Breast epithelium (tissue), 4 donors: ENCODE results near the gene CNTNAP2. TPM values are rescaled to one million over a fixed set of nuclear protein-coding genes. Genes with fewer than 3 reads are reported as not detected.

Experiments
- DNase-seq, 2 donors: peaks; one replicate each; pipeline ENCODE4 v3.0.0-alpha.2; 2019; ENCODE audit warnings: low spot score in 2 of 2
- H3K27ac ChIP-seq, 2 donors: fragments of 200-600 bp; sonication (generic) in 1 of 2; one replicate each; pipeline ENCODE4 v1.5.1; 2016 to 2019; ENCODE audit warnings: mild to moderate bottlenecking in 1 of 2
- H3K27me3 ChIP-seq, 2 donors: fragments of 200-600 bp; sonication (generic) in 1 of 2; one replicate each; pipeline versions ENCODE4 v1.5.1 to v1.6.0; 2017 to 2019; ENCODE audit warnings: control low read depth in 1 of 2, mild to moderate bottlenecking in 1 of 2
- H3K36me3 ChIP-seq: fragments of 200-600 bp; one replicate; pipeline ENCODE4 v1.5.1; 2019
- H3K4me1 ChIP-seq, 2 donors: fragments of 200-600 bp; sonication (generic); one replicate each; pipeline ENCODE4 v1.5.1; 2016 to 2019; ENCODE audit warnings: control low read depth in 1 of 2
- H3K4me3 ChIP-seq, 3 donors: fragments of 200-600 bp; sonication (generic); 1 replicate in 2 of 3; 2 replicates in 1 of 3; pipeline ENCODE4 v1.5.1; 2016 to 2019; ENCODE audit warnings: mild to moderate bottlenecking in 3 of 3, moderate library complexity in 2 of 3
- H3K9me3 ChIP-seq, 2 donors: fragments of 200-600 bp; sonication (generic) in 1 of 2; one replicate each; pipeline ENCODE4 v1.5.1; 2016 to 2019; ENCODE audit warnings: control low read depth in 1 of 2
- POLR2A ChIP-seq: fragments of 450-650 bp; IDR thresholded peaks from one replicate; pipeline ENCODE4 v1.6.1; 2016; ENCODE audit warnings: antibody characterized with exemption, mild to moderate bottlenecking, moderate library complexity
- POLR2AphosphoS5 ChIP-seq, 3 donors: sonication (generic); formaldehyde crosslinking; IDR thresholded peaks; one replicate each; pipeline ENCODE4 v1.6.1; 2017; ENCODE audit warnings: antibody characterized with exemption in 3 of 3
- intact Hi-C: fragments of 100-400 bp; cut with DNase I; formaldehyde crosslinking; loops from one replicate; pipeline ENCODE4 v1.15.1; 2023; ENCODE audit warnings: low total_unique reads
- total RNA-seq, 3 donors: library from RNA; depleted of rRNA; stranded (reverse); fragments of >200 nt; gene quantifications; one replicate each; pipeline ENCODE4 v1.1.0, GENCODE V29; 2016
- TF ChIP-seq, protein P1 (sequence below), 3 donors: fragments of 450-650 bp; IDR thresholded peaks; one replicate each; pipeline ENCODE4 v1.5.1; 2016 to 2017; ENCODE audit warnings: antibody characterized with exemption in 3 of 3, mild to moderate bottlenecking in 3 of 3, moderate library complexity in 3 of 3

The CNTNAP2 gene
- total RNA-seq, 3 donors from 2014 or later = 0.29 to 0.66 TPM; not detected in 1

- H3K36me3 ChIP-seq = no peaks in the 10 kb centered on the region
- TF ChIP-seq POLR2AphosphoS5 (IDR thresholded peaks at IDR 0.05) (no peak), POLR2A (no peak)
- TF ChIP-seq, protein P1, sequence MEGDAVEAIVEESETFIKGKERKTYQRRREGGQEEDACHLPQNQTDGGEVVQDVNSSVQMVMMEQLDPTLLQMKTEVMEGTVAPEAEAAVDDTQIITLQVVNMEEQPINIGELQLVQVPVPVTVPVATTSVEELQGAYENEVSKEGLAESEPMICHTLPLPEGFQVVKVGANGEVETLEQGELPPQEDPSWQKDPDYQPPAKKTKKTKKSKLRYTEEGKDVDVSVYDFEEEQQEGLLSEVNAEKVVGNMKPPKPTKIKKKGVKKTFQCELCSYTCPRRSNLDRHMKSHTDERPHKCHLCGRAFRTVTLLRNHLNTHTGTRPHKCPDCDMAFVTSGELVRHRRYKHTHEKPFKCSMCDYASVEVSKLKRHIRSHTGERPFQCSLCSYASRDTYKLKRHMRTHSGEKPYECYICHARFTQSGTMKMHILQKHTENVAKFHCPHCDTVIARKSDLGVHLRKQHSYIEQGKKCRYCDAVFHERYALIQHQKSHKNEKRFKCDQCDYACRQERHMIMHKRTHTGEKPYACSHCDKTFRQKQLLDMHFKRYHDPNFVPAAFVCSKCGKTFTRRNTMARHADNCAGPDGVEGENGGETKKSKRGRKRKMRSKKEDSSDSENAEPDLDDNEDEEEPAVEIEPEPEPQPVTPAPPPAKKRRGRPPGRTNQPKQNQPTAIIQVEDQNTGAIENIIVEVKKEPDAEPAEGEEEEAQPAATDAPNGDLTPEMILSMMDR (IDR thresholded peaks at IDR 0.05) = no peak
- H3K9me3 ChIP-seq = no peaks in the 10 kb centered on the region
- peaks cover 0 to 3% of the 10 kb centered on the region in 2 donors for H3K4me1 ChIP-seq
- H3K27me3 ChIP-seq = no peaks in the 10 kb centered on the region
- intact Hi-C loops = no loop called here
- peak overlapping the region in 2 of 3 donors; percentile 26 to 54 for H3K4me3 ChIP-seq
- no peak overlapping the region for H3K27ac ChIP-seq
- DNase-seq = no peak
Observed at GRCh38 chr7:148261996-148262688, 2145.5 kb downstream of the CNTNAP2 start.

DNA sequence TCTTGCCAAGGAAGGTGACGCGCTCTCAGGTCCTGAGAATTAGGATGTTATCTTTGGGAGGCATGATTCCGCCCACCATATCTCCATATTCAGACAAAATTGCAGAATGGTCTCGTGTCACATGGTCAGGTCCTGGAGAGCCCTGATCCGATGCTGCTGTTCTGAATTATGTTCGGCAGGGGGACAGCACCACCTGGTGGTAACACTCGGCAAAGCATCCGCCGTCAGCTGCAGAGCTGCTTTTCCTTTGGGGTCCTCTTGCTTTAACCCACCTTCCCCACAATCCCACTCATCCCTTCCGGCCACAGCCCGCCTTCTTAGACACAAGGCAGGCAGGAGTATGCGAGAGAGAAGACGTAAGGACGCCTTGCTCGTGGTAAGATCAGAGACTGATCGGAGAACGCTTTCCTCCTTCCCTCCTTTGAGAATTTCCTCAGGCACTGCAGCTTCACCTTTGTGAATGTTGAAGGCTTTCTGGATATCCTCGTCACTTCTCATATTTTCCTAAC is 2146.2 kb downstream of the CNTNAP2 start:
- DNase-seq = peak; percentile 35 to 61
- intact Hi-C loops = no loop called here
- no peaks in the 10 kb centered on the region for H3K9me3 ChIP-seq
- TF ChIP-seq, protein P1 (IDR thresholded peaks at IDR 0.05) = peak; percentile 71 to 80 (median 76)
- TF ChIP-seq POLR2AphosphoS5 (IDR thresholded peaks at IDR 0.05) = no peak
- H3K4me1 ChIP-seq = peaks cover 0 to 3% of the 10 kb centered on the region in 2 donors
- H3K27ac ChIP-seq = no peak overlapping the region
- H3K4me3 ChIP-seq = peak overlapping the region in 2 of 3 donors; percentile 26 to 54
- H3K27me3 ChIP-seq = no peaks in the 10 kb centered on the region
- no peaks in the 10 kb centered on the region for H3K36me3 ChIP-seq

DNA sequence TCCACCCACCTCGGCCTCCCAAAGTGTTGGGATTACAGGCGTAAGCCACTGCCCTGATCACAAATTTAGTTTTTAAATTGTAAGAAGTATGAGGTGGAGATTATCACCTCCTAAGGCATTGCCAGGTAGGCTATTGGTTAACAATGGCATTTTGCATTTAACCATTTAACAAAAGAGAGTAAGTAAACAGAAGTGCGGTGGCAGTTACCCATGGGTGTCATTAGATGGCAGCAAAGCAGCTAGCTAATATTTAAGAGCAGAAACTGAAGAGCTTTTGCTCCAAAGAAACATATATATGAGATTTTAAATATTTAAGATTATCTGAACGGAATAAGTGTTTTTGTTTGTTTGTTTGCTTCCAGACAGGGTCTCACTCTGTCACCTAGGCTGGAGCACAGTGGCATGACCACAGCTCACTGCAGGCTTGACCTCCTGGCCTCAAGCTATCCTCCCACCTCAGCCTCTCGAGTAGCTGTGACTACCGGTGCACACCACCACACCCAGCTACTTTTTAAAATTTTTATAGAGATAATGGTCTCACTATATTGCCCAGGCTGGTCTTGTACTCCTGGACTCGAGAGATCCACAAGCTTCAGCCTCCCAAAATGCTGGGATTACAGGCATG is 2148.4 kb downstream of the CNTNAP2 start:
- DNase-seq = no peak
- peaks cover 0 to 3% of the 10 kb centered on the region in 2 donors for H3K4me1 ChIP-seq
- no peaks in the 10 kb centered on the region for H3K36me3 ChIP-seq
- intact Hi-C loops = no loop called here
- H3K27me3 ChIP-seq = no peaks in the 10 kb centered on the region
- H3K27ac ChIP-seq = no peak overlapping the region
- no peak for TF ChIP-seq POLR2AphosphoS5 (IDR thresholded peaks at IDR 0.05)
- TF ChIP-seq, protein P1 (IDR thresholded peaks at IDR 0.05) = peak in 1 of 3 donors; percentile 19
- no peak for TF ChIP-seq POLR2A
- no peak overlapping the region for H3K4me3 ChIP-seq
- H3K9me3 ChIP-seq = no peaks in the 10 kb centered on the region

GRCh38 chr7:148265896-148266295 is 2149.3 kb downstream of the CNTNAP2 start:
- Histone ChIP-seq H3K4me3 (no peak overlapping the region), H3K36me3 (no peaks in the 10 kb centered on the region), H3K9me3 (no peaks in the 10 kb centered on the region), H3K4me1 (peaks cover 0 to 3% of the 10 kb centered on the region in 2 donors), H3K27me3 (no peaks in the 10 kb centered on the region), H3K27ac (no peak overlapping the region)
- intact Hi-C loops = no loop called here
- TF ChIP-seq POLR2AphosphoS5 (IDR thresholded peaks at IDR 0.05) = no peak
- TF ChIP-seq POLR2A = no peak
- TF ChIP-seq, protein P1 (IDR thresholded peaks at IDR 0.05) = no peak
- DNase-seq = no peak

DNA sequence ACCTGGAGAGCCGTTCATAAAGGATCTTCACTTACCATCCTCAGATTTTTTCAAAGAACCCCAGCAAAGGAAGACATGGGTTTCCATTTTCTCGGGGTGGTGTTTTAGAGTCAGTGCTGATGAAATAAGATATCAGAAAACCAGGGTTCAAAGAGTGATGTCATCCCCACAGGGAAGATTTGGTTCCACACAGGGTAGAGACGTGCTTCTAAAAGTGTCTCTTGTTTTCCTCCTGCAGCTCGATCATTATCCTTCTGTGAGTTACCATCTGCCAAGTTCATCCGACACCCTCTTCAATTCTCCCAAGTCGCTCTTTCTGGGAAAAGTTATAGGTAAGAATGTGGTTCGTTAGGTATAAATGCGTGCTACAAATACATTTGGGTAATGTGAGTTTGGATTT is 2150.2 kb downstream of the CNTNAP2 start:
- Histone ChIP-seq H3K27ac (no peak overlapping the region), H3K4me1 (peaks cover 0 to 3% of the 10 kb centered on the region in 2 donors), H3K27me3 (no peaks in the 10 kb centered on the region), H3K36me3 (no peaks in the 10 kb centered on the region), H3K9me3 (no peaks in the 10 kb centered on the region), H3K4me3 (no peak overlapping the region)
- TF ChIP-seq, protein P1 (IDR thresholded peaks at IDR 0.05) = no peak
- TF ChIP-seq POLR2A = no peak
- no peak for DNase-seq
- intact Hi-C loops = no loop called here
